ENCODE measurements around the gene MAFG. TPM values are rescaled to one million over a fixed set of nuclear protein-coding genes. Genes with fewer than 3 reads are reported as not detected.

MAFG gene
- total and polyA plus RNA-seq, 2 of the 13 experiments (the other 11 are each of a cell fraction or from before 2014, with no cell fraction given): 14.5 to 20.0 TPM

DNA sequence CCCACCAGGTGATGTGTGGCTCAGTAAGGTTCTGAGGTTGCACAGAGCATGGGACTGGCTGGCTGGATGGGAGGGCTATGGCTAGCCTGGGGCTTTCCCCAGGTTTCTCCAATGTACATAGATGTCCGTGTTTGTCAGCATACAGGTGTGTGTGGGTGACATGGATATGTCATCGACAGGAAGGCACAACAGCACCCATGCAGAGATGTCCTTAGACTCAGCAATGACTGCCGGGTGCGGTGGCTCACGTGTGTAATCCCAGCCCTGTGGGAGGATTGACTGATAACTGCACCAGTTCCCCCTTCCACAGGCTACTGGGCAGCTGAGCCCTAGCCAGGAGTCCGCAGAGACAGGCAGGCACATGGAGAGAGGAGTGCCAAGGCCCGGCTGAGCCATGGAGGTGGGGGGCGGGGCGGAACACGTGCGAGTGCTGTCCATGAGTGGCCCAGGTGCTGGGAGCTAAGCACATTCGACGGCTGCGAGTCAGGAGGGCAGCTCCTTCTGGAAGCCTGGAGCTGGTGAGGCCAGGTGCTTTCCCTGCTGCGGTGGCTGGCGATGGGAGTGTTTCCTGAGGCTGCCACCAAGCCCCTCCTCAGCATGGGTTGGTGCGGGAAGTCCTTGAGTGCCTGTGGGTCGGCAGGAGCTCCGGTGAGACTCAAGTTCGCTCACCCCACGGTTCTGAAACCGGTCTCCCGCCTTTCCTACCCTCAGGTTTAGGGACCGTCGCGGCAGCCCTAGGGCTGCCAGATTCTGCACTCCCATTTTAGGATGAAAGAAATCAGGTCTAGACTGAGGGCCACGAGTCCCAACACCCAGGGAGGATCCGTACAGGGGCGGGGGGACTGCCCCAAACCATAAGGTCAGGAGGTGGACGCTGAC is 49.0 kb upstream of the MAFG start (continued):
- no peak for TF ChIP-seq CREM (IDR thresholded peaks at IDR 0.05)
- no peak for TF ChIP-seq CREM (CRISPR knock-in tag; IDR thresholded peaks at IDR 0.05)
- no peak for TF ChIP-seq ZNF512B (CRISPR knock-in tag; IDR thresholded peaks at IDR 0.05; ENCODE audit: borderline replicate concordance)
- TF ChIP-seq ZFP36L1 (CRISPR knock-in tag; IDR thresholded peaks at IDR 0.05): no peak; the same call in 1 of the 2 replicates
- TF ChIP-seq ZFP1 (CRISPR knock-in tag; IDR thresholded peaks at IDR 0.05): no peak
- no peak for TF ChIP-seq ZFY (CRISPR knock-in tag; IDR thresholded peaks at IDR 0.05)
- no peak for TF ChIP-seq KMT2B (CRISPR knock-in tag; IDR thresholded peaks at IDR 0.05)
- TF ChIP-seq CENPBD1 (CRISPR knock-in tag; IDR thresholded peaks at IDR 0.05; ENCODE audit: borderline replicate concordance, low read depth): no peak; the same call in 1 of the 2 replicates
- TF ChIP-seq SMYD3 (CRISPR knock-in tag; IDR thresholded peaks at IDR 0.05): no peak
- TF ChIP-seq RAD21 (CRISPR knock-in tag; IDR thresholded peaks at IDR 0.05): no peak; the same call in 1 of the 2 replicates
- TF ChIP-seq HMGA1 (CRISPR knock-in tag; conservative IDR thresholded peaks at IDR 0.05): no peak
- TF ChIP-seq KMT2A (CRISPR knock-in tag; IDR thresholded peaks at IDR 0.05): no peak
- no peak for TF ChIP-seq THAP8 (CRISPR knock-in tag; IDR thresholded peaks at IDR 0.05; ENCODE audit: borderline replicate concordance)
- TF ChIP-seq ZSCAN12 (CRISPR knock-in tag; IDR thresholded peaks at IDR 0.05): no peak
- TF ChIP-seq GABPA (IDR thresholded peaks at IDR 0.05; ENCODE audit: low read depth, low read length): no peak
- TF ChIP-seq GABPA (CRISPR knock-in tag; IDR thresholded peaks at IDR 0.05; ENCODE audit: low read depth): no peak
- TF ChIP-seq ZNF841 (CRISPR knock-in tag; IDR thresholded peaks at IDR 0.05; ENCODE audit: borderline replicate concordance): no peak
- TF ChIP-seq ZNF12 (CRISPR knock-in tag; IDR thresholded peaks at IDR 0.05): no peak
- TF ChIP-seq ZNF234 (CRISPR knock-in tag; conservative IDR thresholded peaks at IDR 0.05): no peak
- TF ChIP-seq REXO4 (CRISPR knock-in tag; IDR thresholded peaks at IDR 0.05; ENCODE audit: borderline replicate concordance): no peak
- TF ChIP-seq ATF1 (CRISPR knock-in tag; IDR thresholded peaks at IDR 0.05): no peak
- TF ChIP-seq, protein P1, sequence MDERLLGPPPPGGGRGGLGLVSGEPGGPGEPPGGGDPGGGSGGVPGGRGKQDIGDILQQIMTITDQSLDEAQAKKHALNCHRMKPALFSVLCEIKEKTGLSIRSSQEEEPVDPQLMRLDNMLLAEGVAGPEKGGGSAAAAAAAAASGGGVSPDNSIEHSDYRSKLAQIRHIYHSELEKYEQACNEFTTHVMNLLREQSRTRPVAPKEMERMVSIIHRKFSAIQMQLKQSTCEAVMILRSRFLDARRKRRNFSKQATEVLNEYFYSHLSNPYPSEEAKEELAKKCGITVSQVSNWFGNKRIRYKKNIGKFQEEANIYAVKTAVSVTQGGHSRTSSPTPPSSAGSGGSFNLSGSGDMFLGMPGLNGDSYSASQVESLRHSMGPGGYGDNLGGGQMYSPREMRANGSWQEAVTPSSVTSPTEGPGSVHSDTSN (CRISPR knock-in tag; IDR thresholded peaks at IDR 0.05): no peak
- no peak for TF ChIP-seq ATF3 (CRISPR knock-in tag; IDR thresholded peaks at IDR 0.05)
- TF ChIP-seq HCFC1 (IDR thresholded peaks at IDR 0.05; ENCODE audit: low read depth, low read length): no peak
- no peak; the same call in 1 of the 2 replicates for TF ChIP-seq HMG20A (CRISPR knock-in tag; IDR thresholded peaks at IDR 0.05; ENCODE audit: borderline replicate concordance)
- no peak for TF ChIP-seq HNRNPH1 (optimal IDR thresholded peaks at IDR 0.05; ENCODE audit: low read depth, low read length)
- TF ChIP-seq U2AF2 (IDR thresholded peaks at IDR 0.05; ENCODE audit: low read depth, low read length): no peak

Measured in HepG2 (cell line).